ENCODE data around the gene CLASP1. TPM values are rescaled to one million over a fixed set of nuclear protein-coding genes. Genes with fewer than 3 reads are reported as not detected.

The CLASP1 gene
- total RNA-seq, 1 donor from 2014 or later, result 60.1 TPM

- intact Hi-C loops (cut with micrococcal nuclease), result no loop called here
- no peaks in the 10 kb centered on the region for H3K9me3 ChIP-seq (replicated peaks)
- H3K36me3 ChIP-seq, result peaks cover 67% of the 10 kb centered on the region
- peaks cover 10% of the 10 kb centered on the region for H3K4me1 ChIP-seq
- no peak overlapping the region for H3K4me3 ChIP-seq
- H3K27ac ChIP-seq (replicated peaks), result no peak overlapping the region
- DNase-seq, result no peak
- TF ChIP-seq, protein P1, sequence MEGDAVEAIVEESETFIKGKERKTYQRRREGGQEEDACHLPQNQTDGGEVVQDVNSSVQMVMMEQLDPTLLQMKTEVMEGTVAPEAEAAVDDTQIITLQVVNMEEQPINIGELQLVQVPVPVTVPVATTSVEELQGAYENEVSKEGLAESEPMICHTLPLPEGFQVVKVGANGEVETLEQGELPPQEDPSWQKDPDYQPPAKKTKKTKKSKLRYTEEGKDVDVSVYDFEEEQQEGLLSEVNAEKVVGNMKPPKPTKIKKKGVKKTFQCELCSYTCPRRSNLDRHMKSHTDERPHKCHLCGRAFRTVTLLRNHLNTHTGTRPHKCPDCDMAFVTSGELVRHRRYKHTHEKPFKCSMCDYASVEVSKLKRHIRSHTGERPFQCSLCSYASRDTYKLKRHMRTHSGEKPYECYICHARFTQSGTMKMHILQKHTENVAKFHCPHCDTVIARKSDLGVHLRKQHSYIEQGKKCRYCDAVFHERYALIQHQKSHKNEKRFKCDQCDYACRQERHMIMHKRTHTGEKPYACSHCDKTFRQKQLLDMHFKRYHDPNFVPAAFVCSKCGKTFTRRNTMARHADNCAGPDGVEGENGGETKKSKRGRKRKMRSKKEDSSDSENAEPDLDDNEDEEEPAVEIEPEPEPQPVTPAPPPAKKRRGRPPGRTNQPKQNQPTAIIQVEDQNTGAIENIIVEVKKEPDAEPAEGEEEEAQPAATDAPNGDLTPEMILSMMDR (IDR thresholded peaks at IDR 0.05; ENCODE audit: borderline replicate concordance), result no peak
- no peaks in the 10 kb centered on the region for H3K27me3 ChIP-seq (ENCODE audit: low read depth)
These were observed 262.6 kb downstream of the CLASP1 start for GRCh38 chr2:121386707-121387106.

DNA sequence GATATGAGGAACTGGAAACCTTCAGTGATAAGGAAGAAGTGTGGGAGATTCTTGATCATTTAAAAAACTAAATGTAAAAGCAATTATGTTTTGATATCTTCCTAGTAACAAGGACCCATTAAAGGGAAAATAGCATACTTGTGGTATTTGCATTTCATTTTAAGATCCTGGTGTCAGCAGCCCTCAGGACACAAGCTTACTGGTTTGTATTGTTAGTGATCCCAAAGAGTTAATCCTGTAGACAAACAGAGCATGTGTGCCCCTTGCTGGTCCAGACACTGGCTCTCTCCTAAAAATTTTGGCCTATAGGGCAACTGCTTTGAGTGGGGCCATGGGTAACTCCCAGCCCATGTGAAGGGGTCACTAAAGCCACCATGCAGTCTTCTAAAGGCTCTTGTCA, 263.2 kb downstream of the CLASP1 start:
- Histone ChIP-seq H3K36me3 (peaks cover 68% of the 10 kb centered on the region), H3K4me1 (peaks cover 10% of the 10 kb centered on the region), H3K27me3 (ENCODE audit: low read depth) (no peaks in the 10 kb centered on the region), H3K27ac (replicated peaks) (no peak overlapping the region), H3K4me3 (no peak overlapping the region), H3K9me3 (replicated peaks) (no peaks in the 10 kb centered on the region)
- TF ChIP-seq, protein P1 (IDR thresholded peaks at IDR 0.05; ENCODE audit: borderline replicate concordance), result no peak
- intact Hi-C loops (cut with micrococcal nuclease), result no loop called here
- no peak for DNase-seq

DNA sequence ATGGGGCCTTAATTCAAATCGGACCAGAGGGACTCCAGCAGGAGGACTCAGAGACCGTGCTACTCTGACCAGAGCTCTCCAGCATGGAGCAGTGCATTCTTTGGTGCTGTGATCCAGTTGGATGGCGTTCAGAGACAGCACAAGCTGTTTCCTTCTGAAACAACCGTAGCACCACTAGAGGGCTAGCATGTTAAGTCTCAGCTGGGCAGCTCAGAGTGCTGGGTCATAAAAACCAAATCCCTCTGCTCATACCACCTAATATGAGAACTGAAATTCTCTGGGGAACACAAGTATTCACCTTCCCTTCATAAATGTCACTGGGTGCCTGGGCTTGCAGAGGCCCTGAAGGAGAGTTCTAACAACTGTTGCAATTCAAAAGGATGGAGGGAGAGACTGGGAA, 266.5 kb downstream of the CLASP1 start:
- intact Hi-C loops (cut with micrococcal nuclease), result no loop called here
- Histone ChIP-seq H3K4me1 (peaks cover 10% of the 10 kb centered on the region), H3K9me3 (replicated peaks) (no peaks in the 10 kb centered on the region), H3K4me3 (no peak overlapping the region), H3K27me3 (ENCODE audit: low read depth) (no peaks in the 10 kb centered on the region), H3K27ac (replicated peaks) (no peak overlapping the region), H3K36me3 (peaks cover 86% of the 10 kb centered on the region)
- TF ChIP-seq, protein P1 (IDR thresholded peaks at IDR 0.05; ENCODE audit: borderline replicate concordance), result no peak
- DNase-seq, result no peak

DNA sequence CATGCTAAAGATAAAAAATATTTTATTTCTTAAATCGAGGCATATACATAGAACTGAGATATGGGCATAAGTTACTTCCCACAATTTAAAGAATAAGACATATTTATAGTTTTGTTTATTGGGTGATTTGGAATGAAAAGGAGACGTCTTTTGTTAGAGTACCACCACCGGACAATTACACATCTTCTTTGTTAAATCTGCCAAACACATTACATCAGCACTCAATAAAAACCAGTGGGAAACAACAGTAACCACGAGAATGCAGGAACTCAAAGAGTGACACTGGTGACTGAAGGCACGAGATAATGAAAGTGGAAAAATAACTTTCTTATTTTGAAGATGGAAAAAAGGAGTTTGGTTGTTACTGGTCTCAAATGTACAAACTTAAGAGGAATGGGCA, 271.6 kb downstream of the CLASP1 start:
- Histone ChIP-seq H3K4me3 (no peak overlapping the region), H3K9me3 (replicated peaks) (no peaks in the 10 kb centered on the region), H3K27ac (replicated peaks) (no peak overlapping the region), H3K27me3 (ENCODE audit: low read depth) (no peaks in the 10 kb centered on the region), H3K36me3 (peaks cover 87% of the 10 kb centered on the region), H3K4me1 (peaks cover 9% of the 10 kb centered on the region)
- DNase-seq, result no peak
- TF ChIP-seq, protein P1 (IDR thresholded peaks at IDR 0.05; ENCODE audit: borderline replicate concordance), result no peak
- intact Hi-C loops (cut with micrococcal nuclease), result no loop called here

DNA sequence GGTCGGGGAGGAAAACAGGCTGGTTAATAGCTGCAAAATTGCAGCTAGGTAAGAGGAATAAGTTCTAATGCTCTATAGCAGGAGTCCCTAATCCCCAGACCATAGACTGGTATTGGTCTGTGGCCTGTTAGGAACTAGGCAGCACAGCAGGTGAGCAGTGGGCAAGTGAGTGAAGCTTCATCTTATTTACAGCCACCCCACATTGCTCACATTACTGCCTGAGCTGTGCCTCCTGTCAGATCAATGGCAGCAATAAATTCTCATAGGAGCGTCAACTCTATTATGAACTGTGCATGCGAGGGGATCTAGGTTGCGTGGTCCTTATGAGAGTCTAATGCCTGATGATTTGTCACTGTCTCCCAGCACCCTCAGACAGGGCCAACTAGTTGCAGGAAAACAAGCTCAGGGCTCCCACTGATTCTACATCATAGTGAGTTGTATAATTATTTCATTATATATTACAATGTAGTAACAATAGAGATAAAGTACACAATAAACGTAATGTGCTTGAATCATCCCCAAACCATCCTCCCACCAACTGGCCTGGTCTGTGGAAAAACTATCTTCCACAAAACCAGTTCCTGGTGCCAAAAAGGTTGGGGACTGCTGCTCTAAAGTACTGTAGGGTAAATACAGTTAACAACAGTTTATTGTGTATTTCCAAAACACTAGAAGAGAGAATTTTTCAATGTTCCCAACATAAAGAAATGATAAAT, 272.6 kb downstream of the CLASP1 start:
- H3K27me3 ChIP-seq (ENCODE audit: low read depth), result no peaks in the 10 kb centered on the region
- intact Hi-C loops (cut with micrococcal nuclease), result no loop called here
- no peak overlapping the region for H3K4me3 ChIP-seq
- H3K36me3 ChIP-seq, result peaks cover 80% of the 10 kb centered on the region
- H3K27ac ChIP-seq (replicated peaks), result no peak overlapping the region
- peaks cover 18% of the 10 kb centered on the region for H3K4me1 ChIP-seq
- TF ChIP-seq, protein P1 (IDR thresholded peaks at IDR 0.05; ENCODE audit: borderline replicate concordance), result no peak
- no peak for DNase-seq
- H3K9me3 ChIP-seq (replicated peaks), result no peaks in the 10 kb centered on the region

Data from left ventricle myocardium inferior (tissue), 1 donor.